DMS53 treated with DMSO at 0.1 percent for 48 hours (cell line): ENCODE data around the gene LTA4H.
"Not testable (repeated sequence)": the region's sequence is repeated elsewhere in the genome, so short reads cannot be mapped to it uniquely, and the experiment has no call there.

ENCODE experiments used
- DNase-seq: peaks from one replicate; lab custom pipeline; 2025; ENCODE audit not compliant: unreplicated experiment; lab: John Stamatoyannopoulos, UW

The LTA4H gene

DNA sequence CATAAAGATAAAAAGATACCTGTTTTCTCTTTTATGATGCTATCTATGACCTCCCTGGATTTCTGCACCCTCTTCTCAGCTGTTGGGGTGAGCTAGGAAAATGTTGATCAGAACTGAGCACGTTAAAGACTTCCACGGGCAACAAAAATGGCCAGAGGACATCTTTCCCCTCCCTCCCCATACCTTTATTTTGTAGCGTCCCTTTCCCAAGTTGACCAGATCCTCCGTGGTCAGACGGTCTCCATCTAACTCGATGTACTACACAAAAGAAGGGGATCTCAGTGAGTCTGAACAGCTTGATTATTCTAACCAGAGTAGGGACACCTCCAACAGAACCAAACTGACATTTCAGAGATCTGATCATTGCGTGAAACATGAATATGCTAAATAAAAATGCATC lies 41.5 kb downstream of the LTA4H start:
- no peak for DNase-seq

DNA sequence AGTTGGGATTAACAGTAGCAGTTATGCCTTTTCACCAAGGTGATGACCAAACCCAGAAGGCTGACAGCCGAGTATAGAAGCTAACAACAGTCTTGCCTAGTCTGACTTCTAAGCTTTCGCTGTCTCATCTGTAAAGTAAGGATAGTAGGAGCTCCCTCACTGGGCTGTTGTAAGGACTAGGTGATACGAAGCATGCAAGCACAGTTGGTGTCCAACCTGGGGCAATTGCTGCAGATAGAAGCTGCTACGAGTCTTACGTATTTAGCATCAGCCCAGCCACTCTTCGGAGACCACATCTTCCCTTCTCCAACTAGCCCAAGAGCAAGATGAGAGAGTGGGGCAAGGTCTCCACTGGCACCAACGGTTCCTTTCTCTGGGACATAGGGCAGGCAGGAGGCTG lies 45.3 kb downstream of the LTA4H start:
- DNase-seq: no peak

DNA sequence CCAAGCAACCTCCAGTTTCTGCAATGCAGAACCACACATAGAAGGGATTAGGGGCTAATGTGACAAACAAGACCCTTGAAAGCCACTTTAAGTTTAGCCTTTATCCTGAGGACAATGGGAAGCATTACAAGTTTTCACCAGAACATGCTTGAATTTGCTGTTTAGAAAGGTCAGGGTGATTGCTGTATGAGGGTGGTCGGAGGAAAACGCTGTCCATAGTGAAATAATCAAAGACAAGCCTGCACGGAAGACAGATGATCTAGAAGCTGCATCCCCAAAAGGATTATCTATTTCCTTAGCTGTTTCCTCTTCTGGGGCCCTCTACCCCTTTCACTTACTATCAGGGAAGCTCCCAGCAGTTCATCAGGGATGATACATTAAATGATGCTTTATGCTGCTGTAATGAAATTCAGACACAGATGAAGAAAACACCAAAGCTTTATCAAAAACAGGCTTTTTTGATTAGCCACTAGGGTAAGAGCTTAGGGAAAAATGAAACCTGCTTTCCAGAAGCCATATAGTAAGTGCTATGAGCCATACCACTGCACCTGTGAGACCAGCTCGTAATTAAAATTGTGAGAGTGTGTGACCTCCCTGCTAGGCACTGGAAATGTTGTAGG lies 45.8 kb downstream of the LTA4H start:
- no peak for DNase-seq

DNA sequence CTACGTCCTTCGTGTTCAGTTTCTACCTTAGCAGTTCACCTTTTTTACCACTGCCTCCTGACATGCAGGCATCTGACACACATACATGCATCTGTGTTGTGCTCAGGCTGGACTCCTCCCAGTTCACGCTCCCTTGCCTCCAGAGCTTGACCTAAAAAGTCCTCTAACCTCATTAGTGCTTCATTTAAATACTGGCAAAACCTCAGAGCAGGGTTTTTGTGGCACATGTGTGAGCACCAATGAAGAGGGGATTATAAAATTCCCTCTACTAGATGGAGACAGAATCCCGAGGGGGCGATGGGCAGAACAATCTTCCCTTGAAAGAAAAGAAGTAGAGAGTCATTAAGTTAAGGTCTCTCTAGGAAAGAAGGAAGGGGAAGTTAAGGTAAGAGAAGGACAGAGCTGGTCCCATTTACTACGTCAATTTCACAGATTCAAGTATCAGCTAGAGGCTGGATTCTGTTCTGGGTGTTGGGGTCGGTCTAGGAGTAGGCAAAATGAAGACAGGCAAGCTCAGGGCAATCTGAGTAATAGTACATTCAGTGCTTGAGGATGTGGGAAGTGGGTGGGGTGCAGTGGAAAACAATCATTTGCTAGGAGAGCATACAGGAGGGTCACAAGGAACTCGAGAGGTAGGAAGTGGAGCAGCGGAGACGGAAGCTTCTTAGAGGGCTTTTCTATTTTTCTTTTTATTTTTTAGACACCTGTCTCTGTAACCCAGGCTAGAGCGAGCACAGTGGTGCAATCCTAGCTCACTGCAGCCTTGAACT lies 46.7 kb downstream of the LTA4H start:
- DNase-seq: no peak

DNA sequence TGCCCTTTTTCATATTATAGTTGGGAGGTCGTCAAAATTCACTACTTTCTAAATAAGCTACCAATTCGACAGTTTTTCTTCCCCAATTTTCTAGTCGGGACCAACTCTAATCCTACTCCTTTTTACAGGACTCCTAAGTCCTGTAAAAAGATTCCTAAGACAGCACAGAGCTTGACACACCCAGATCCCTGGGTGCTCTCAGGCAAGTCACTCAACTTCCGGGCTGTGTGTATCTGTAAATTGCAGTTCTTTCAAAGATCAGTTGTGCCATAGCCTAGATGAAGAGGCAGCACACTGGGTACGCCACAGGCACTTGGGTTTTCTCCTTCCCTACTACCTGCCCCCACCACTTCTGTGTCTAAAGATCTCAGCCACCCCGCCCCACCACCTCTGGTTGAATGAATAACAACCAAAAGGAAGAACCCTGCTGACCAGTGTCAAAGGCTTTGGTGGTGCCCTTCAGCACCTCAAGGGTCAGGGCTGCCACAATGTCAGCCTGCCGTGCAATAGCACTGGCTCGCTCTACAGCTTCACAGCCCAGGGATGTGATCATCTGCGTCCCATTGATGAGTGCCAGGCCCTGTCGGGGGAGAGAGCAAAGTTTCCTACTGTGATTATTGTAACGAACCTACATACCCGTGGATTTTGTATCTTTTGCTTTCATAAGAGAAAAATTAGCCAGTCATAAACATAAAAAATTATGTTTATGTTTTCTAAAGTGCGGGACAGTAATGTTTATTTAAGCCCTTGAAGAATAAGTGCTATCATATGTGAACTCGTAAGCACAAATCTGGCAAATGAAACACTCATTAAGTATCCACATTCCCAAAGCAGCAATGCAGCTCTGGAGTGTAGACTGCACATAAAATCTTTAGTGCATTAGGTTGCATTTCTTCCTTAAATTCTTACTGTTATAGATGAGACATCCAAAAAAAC lies 48.5 kb downstream of the LTA4H start:
- DNase-seq: no peak

DNA sequence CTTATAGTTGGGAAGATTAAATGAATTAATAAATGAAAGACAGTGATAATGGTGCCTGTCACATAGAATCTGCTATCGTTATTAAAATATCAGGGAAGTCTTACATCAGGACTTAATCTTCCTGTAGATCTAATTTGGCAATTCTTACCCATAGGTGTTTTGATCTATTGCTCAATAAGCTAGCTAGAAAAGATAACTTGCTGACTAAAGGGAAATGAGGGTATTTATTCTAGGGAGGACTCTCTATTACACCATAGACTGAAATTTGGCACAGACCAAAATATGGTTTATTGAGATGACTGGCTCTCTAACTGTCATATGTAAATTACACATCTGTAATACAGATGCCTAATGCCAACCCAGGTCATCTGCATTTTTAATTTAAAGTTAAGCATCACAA lies 50.7 kb downstream of the LTA4H start:
- DNase-seq: no peak

DNA sequence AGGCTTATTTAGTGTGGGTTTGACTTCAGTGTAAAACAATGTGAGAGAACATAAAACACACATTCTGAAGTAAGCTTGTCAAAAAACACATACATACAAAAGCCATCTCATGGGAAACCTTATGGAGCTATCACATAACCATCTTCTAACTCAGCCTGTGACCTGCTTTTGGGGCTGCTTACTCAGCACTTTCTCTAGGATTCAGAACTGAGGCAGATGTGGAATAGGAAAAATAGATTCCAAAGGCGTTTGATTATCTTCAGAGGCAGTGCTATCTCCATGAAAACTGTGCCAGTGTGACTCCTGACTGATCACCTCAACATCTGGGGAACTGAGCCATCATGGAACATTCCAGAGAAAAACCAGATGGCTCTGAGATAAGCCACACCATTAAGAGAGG lies 52.8 kb downstream of the LTA4H start:
- no peak for DNase-seq

DNA sequence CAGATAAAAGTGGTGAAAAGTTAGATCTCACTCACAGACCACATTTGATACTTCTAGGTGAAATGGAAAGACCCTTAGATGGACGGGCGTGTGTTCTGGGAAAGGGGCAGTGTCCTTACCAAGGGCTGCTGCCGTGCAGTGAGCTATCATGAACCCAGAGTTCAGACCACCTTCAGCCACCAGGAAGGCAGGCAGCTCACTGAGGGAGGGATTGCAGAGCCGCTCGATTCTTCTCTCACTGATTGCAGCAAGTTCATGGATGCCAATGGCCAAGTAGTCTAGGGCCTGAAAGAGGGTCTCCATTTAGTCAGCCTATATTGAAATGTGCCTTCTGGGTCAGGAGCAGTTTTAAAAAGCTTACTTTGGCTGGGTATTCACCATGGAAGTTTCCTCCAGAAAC lies 55.0 kb downstream of the LTA4H start:
- DNase-seq: no peak

DNA sequence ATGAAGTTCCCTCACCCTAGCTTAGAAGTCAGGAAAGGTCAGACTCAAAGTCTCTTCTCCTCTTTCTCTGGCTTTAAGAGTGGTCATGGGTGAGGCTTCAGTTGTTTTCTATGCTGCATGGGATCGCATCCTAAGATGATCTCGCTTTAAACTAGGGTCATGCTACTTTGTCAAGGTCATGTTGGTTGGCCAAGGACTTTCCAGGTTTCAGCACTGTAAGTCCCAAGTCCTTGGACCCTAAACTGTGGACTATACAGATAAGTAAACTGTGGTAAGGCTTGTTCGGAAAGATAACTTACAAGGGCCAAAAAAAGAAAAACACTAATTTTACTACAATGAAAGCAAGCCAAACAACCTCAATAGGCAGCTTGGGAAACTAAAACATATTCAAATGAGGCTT lies 56.6 kb downstream of the LTA4H start:
- DNase-seq: no peak

DNA sequence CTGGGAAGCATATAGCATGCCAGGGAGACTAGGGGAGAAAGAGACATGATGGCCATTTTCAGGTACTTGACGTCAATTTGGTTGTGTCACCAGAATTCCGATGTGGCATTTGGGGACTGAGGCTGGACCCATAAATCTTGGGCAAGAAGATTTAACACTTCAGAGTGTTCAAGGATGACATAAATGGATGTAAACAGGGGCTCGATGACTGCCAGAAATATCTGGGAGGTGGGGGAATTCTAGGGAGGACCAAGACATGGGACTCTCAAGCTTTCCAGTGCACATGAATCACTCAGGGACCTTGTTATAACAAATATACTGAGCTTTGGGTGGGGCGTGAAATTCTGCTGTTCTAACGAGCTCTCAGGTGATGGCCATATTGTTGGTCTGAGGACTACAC lies 57.0 kb downstream of the LTA4H start:
- no peak for DNase-seq

DNA sequence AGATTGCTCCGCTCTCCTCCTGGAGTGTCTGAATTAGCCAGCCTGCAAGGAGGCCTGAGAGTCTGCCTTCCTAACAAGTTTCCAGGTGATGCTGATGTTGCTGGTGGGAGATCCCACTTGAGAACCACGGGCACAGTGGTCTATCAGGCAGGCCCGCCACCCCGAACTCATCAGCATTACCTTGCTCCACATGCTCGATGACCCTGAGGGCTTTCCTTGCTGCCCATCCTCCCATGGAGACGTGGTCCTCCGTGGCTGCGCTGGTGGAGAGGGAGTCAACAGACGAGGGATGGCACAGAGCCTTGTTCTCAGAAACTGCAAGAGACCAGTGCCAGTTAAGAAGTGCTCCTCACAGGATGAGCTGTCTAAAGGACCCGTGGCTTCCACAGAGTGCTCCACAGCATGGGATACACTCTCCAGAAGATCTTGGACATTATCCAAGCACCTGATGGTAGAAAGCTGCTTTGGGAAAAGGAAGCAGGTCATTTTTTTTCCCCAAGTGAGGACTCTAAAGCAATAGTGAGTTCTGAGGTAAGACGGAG lies 57.6 kb downstream of the LTA4H start:
- no peak for DNase-seq

DNA sequence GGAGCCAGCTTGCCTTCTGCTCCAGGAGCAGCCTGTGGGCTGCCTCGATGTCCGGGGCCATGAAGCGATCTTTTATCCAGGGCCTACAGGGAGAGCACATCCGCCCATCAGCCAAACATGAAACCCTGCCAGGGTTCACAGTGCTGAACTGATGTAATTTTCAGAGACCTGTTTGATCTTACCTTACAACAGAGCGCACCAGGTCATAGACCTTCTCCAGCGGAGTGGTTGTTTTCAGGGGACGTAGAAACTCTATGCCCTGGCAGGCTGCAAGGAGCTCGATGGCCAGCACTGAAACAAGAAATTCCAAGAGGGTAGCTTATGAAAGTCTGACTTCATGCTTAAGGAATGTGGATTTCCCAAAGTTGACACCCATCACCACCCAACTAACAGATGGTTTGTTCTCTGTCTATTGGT lies 59.0 kb downstream of the LTA4H start:
- no peak for DNase-seq

DNA sequence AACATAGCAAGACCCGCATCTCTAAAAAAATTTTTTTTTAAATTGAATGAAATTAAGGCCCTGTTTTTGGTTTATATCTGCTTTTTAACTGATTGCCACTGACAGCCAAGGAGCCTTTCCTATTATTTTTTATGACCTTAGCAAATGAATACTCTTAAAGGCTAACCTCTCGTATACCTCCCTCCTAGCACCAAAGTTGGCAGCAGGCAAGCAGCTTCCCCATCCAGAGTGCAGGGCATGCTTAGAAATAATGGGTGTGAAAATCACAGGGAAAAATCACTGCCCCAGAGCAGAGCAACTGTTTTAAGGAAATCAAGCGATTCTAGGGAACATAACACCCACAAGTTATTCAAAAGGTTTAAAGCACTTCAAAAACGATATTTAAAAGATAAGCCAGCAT lies 59.9 kb downstream of the LTA4H start:
- DNase-seq: no peak

DNA sequence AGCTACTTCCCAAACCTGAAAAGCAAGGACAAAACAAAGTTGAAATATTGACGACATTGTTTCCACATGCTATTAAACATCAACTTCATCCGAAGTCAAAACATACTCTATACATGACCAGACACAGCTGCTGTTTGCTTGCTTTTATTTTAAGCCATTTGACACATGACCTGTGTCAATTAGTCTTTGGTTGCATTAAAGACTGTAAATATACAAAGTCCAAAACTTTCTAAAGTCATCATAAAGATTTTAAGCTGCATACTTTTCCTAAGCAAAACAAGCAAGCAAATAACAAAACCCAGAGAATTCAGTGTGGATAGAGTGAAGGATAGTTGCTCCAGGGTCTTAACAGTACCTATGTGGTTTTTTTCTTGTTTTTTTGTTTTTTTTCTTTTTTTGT lies 61.0 kb downstream of the LTA4H start:
- DNase-seq: no peak

DNA sequence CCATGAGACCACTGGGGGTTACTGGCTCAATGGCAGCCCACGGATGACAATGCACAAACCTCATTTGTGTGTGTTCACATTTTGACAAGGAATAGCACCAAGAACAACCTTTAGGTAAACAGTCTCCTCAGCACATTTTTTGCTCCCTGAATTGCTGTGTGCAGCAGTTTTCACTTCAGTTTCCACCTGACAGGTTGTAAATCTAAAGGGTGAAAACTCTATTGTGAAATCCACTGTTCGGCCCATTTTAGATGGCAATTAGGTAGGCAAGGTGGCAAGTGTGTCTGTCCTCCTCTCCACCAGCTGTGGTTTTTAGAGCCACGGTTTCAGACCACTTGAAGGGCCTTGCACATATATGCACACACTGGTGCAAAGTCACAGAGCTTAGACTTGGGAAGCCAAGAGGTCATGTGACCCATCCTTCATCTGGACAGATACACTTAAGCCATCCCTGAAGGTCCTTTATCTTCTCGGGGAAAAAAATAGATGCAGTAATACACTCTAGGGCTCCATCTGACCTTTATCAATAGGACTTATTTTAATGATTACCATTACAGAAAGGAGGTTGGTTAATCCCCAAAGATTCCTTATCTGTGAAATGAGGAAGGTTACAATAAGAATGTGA lies 62.4 kb downstream of the LTA4H start:
- DNase-seq: no peak

DNA sequence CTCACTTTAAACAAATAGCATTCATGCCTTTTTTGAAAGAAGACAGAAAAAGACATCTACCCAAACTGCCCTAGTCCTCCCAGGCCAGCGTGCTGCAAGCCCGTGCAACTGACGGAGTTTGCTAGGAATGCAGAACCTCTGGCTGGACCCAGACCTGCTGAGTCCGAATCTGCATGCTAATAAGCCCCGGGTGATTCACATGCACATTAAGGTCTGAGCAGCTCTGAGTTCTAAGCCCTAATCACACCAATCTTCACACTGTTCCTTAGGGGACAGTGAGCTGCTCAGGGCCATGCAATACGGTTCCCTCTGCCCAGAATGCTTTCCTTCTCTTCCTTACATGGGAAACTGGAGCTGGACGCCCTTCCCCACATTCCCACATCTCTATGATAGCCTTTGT lies 64.5 kb downstream of the LTA4H start:
- no peak for DNase-seq

DNA sequence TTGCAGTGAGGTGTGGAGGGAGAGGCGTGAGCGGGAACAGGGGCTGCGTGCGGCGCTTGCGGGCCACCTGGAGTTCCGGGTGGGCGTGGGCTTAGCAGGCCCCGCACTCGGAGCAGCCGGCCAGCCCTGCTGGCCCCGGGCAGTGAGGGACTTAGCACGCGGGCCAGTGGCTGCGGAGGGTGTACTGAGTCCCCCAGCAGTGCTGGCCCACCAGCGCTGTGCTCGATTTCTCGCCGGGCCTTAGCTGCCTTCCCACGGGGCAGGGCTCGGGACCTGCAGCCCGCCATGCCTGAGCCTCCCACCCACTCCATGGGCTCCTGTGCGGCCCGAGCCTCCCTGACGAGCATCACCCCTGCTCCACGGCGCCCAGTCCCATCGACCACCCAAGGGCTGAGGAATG lies 66.3 kb downstream of the LTA4H start:
- DNase-seq: not testable (repeated sequence)

DNA sequence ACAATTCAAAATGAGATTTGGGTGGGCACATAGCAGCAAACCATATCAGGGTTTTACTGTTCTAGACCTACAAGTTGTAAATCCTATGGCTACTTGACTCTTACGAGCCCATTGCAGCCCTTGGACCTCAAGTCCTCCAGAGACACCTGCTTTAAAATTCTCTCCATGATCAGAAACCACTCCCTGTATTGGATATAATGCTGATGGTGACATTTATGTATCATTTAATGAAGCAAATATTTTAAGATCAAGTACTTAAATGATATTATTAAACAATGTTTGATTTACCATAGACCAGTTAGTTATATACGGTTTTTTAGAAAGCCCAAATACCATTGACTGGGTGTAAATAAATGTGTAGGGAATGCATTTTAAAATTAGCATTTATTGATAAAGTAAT lies 68.1 kb downstream of the LTA4H start:
- no peak for DNase-seq

DNA sequence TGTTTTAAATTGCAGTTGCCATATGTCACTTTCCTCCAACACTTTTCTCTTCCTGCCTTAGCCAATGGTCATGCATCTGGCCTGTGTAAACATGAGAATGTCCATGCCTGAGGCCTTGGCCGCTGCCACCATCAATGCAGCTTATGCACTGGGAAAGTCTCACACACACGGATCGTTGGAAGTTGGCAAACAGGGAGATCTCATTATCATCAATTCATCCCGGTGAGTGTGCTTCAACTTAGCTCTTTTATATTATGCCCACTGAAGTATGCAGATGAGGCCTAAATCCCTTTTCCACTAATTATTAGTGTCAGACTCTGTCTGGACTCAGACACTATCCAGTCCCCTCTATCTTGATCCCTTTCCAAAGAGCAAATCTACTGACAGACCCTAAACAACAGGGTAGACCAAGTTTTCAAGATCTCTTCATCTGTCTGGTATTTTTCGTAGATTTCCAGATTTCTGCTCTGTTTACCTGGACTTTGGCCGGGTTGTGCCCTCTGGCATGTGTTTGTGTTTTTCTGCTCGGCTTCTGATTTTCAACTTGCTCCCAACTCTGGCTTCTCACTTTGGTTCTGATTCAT lies 69.0 kb downstream of the LTA4H start:
- no peak for DNase-seq

DNA sequence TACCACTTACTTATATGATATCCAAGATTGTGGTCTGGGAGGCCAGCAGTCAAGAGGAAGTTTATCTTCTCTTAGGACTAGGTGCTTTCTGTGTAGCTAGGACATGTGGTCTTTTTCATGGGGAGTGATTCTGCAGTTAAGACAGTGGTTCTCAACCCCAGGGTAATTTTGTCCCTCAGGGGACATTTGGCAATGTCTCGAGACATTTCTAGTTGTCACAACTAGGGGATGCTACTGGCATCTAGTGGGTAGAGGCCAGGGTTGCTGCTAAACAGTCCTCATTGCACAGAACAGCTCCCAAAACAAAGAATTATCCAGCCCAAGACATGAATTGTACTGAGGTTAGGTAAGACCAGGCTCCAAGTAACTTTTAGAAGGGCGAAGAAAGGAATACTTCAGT lies 72.3 kb downstream of the LTA4H start:
- DNase-seq: no peak

DNA sequence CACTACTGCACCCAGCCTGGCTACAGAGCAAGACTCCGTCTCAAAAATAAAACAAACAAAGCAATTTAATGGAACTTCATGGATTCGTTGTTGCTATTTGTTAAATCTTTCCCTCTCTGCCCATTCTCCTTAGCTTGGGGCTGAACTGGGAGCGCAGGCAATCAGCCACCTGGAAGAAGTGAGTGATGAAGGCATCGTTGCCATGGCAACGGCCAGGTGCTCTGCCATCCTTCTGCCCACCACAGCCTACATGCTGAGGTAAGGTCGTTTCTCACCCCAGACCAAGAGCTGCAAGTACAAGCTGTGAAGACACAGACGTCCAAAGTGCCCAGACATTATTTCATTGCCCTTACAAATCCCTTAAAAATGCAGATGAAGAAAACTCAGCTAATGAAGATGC lies 73.2 kb downstream of the LTA4H start:
- DNase-seq: no peak
